Measurements from ENCODE around the gene EEF1G. TPM values are rescaled to one million over a fixed set of nuclear protein-coding genes. Genes with fewer than 3 reads are reported as not detected.
"Not testable (repeated sequence)": the region's sequence is repeated elsewhere in the genome, so short reads cannot be mapped to it uniquely, and the experiment has no call there.

The EEF1G gene
- polyA plus RNA-seq (ENCODE audit: insufficient read length in 4 of 4) = 1,000 to 10,000 TPM; 2,211 to 2,243 (median 2,224) TPM

GRCh38 chr11:62573592-62574362 is at the start of gene EEF1G:
Gene EEF1G, minus strand, starts transcription at chr11:62573891. Its CDS starts 49 bp downstream, at chr11:62573842.
- DNase-seq (ENCODE audit: low read depth in 4 of 4, low spot score in 3 of 4) = peak; percentile 95 to 100 (median 98)

DNA sequence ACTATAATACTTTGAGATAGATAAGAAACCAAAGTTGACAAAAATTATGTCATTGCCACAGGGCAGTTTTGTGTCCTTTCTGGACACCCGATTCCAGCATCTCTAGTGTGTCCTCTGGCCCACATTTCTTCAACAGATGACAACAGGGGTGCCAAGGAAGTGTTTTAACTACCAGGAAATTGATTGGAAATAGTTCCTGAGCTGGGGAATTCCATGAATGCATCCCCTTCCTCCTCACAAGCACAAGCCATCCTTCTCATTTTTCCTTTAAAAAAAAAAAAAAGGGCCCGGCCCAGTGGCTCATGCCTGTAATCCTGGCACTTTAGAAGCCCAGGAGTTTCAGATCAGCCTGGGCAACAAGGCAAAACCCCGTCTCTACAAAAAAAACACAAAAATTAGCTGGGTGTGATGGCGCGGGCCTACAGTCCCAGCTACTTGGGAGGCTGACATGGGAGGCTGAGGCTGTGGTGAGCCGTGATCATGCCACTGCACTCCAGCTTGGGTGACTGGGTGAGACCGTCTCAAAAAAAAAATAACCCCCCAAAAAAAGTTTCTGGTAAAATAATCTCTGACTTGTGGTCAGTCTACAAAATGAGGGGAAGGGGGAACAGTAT is 48.9 kb upstream of the EEF1G start:
- DNase-seq (ENCODE audit: low read depth in 4 of 4, low spot score in 3 of 4) = no peak

- peak; percentile 87 to 94 (median 92) for DNase-seq (ENCODE audit: low read depth in 4 of 4, low spot score in 3 of 4)
These were observed 48.1 kb upstream of the EEF1G start, which contains the start of gene B3GAT3 for GRCh38 chr11:62621567-62622470. Gene B3GAT3, minus strand, starts transcription at chr11:62621986. Its CDS starts 39 bp downstream, at chr11:62621947.

DNA sequence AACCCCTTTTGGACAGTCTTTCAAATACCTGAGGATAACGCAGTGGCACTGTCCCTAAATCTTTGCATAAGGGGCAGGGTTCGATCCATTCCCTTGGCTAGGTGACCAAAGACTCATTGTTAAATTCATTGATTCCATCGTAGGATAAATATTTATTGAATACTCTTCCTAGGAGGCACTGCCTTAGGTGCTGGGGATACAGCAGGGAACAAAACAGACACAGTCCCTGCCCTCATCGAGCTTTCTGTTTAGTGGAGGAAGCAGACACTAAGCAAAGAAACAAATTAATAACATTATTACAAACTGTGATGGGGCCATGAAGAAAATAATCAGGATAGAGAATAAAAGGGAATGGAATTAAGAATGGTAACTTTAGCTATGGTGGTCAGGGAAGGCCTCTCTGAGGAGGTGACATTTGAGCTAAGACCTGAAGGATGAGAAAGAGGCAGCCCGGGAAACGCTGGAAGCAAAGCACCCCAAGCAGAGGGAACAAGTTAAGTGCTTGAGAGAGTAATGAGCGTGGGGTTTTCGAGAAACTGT is 47.4 kb upstream of the EEF1G start:
- DNase-seq (ENCODE audit: low read depth in 4 of 4, low spot score in 3 of 4) = no peak

GRCh38 chr11:62616957-62617356 is 43.3 kb upstream of the EEF1G start:
- DNase-seq (ENCODE audit: low read depth in 4 of 4, low spot score in 3 of 4) = not testable (repeated sequence)

DNA sequence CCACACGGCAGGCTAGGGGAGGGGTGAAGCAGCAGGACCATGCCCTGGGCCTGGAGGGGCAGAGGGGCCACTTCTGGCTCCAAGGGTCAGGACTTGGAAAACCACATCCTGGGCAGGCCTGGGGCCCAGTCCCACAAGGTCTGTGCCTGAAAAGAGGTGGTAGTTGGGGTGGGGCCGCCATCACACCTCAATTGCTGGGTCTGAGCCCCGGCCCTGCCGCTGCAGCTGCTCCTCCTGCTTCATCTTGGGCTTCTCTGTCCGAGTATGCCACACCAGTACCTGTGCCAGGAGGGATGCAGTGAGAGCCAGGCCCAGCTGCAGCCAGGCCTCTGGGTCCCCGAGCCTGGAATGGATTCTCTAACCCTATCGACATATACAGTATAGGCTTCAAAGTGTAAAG is 41.8 kb upstream of the EEF1G start:
- no peak for DNase-seq (ENCODE audit: low read depth in 4 of 4, low spot score in 3 of 4)

- no peak for DNase-seq (ENCODE audit: low read depth in 4 of 4, low spot score in 3 of 4)
These were observed 40.6 kb upstream of the EEF1G start for GRCh38 chr11:62614275-62614674.

DNA sequence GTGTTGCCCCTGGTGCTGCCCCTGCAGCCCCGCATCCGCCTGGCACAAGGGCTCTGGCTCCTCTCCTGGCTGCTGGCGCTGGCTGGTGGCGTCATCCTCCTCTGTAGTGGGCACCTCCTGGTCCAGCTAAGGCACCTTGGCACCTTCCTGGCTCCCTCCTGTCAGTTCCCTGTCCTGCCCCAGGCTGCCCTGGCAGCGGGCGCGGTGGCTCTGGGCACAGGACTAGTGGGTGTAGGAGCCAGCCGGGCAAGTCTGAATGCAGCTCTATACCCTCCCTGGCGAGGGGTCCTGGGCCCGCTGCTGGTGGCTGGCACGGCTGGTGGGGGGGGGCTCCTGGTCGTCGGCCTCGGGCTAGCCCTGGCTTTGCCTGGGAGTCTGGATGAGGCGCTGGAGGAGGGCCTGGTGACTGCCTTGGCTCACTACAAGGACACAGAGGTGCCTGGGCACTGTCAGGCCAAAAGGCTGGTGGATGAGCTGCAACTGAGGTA is 39.6 kb upstream of the EEF1G start:
- no peak for DNase-seq (ENCODE audit: low read depth in 4 of 4, low spot score in 3 of 4)

GRCh38 chr11:62612366-62613290 is 38.9 kb upstream of the EEF1G start, which contains the start of the genes EML3 and ROM1:
Gene EML3, minus strand, starts transcription at chr11:62612775. Its CDS starts 318 bp downstream, at chr11:62612457.
Gene ROM1, plus strand, starts transcription at chr11:62613257. Its CDS starts 25 bp downstream, at chr11:62613282.
- DNase-seq (ENCODE audit: low read depth in 4 of 4, low spot score in 3 of 4) = no peak

GRCh38 chr11:62611705-62612365 is 38.1 kb upstream of the EEF1G start:
- DNase-seq (ENCODE audit: low read depth in 4 of 4, low spot score in 3 of 4) = no peak

GRCh38 chr11:62610814-62611704 is 37.4 kb upstream of the EEF1G start:
- no peak for DNase-seq (ENCODE audit: low read depth in 4 of 4, low spot score in 3 of 4)

DNA sequence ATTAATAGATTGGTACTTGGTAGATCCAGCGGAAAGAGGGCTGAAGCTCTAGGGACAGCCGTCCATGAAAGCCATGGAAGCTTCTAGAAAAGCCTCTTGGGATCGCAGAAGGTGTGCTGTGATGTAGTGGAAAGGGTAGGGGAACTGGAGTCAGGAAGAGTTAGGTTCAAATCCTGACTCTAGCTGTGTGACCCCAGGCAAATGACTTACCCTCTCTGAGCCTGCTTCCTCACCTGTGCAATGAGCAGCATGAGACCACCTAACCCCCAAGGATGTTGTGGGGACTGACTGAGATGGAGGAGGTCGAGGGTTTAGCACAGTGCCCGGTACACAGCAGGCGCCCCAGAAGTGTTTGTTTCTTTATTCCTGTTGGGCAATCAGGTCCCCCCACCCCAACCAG is 36.7 kb upstream of the EEF1G start:
- no peak for DNase-seq (ENCODE audit: low read depth in 4 of 4, low spot score in 3 of 4)

DNA sequence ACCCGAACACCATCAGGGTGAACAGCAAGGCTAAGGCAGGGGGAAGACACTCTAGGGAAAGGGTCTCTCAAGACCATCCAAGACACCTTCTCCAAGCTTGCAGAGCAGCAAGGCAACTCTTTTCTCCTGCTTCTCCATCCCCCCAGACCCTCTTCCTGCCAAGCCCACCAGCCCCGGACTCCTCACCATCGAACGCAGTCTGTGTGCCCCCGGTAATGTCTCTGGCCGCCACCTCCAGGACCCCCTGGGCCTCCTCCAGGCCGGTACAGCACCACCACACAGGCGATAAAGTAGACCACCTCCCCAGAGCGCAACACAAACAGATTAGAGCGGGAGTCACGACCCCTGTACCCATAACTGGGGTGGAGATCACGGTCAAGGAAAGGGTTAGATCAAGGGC is 35.1 kb upstream of the EEF1G start:
- no peak for DNase-seq (ENCODE audit: low read depth in 4 of 4, low spot score in 3 of 4)

DNA sequence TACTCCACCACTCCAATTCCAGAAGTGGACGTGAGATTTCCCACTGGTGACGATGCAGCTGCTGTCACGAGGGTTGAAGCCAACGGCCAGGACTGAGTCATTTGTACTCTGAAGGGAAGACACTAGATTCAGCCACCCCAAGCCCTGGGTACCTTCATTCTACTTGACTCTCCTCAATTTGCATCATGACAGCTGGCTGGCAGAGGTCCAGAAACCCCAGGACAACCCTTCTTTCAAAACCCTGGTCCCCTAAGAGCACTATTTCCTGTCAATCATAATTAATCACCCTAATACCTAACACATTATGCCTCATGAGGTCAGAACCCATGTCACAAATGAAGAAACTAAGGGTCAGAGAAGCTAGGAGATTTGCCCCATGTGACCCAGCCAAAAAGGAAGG is 34.0 kb upstream of the EEF1G start:
- DNase-seq (ENCODE audit: low read depth in 4 of 4, low spot score in 3 of 4) = no peak

- no peak for DNase-seq (ENCODE audit: low read depth in 4 of 4, low spot score in 3 of 4)
These were observed 32.2 kb upstream of the EEF1G start for GRCh38 chr11:62605902-62606301.

DNA sequence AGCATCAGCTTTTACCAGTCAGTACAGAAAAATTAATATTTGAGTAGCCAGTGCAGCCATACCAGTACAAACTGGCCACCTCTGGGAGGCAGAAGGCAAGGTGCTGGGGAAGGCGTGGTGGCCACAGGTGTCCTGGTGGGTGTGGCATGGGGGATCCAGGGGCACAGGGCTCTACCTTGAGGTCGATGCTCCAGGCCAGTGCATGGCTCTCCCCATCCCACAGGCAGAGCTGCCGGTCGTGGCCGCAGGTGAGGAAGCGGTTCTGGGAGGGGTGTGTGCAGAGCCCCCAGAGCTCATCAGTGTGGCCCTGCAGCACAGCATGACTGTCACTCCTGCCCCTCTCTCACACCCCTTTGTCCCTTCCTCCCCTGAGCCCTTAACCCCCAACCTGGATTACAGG is 31.8 kb upstream of the EEF1G start:
- DNase-seq (ENCODE audit: low read depth in 4 of 4, low spot score in 3 of 4) = no peak

DNA sequence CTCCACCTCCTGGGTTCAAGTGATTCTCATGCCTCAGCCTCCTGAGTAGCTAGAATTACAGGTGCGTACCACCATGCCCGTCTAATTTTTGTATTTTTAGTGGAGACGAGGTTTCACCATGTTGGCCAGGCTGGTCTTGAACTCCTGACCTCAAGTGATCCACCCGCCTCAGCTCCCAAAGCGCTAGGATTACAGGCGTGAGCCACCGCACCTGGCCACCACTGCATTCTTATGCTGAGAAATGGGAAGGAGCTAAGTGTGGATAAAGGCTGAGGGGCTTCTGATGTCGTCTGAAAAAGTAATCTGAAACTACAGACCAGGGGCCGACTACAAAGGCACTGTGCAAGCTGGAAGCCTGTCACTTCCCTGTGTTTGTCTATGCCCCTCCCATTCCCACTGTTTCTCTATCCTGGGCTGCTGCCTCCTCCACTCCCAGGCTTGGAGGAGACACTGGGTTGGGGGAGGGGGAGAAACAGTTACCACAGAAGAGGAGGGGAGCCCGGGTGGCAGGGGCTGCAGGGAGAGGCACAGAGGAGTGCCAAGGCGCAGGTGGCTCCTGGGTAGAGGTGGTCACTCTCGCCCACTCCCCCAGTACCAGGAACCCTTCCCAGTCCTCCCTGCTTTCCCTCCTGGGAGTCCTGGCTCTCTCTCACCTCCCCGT is 30.9 kb upstream of the EEF1G start:
- DNase-seq (ENCODE audit: low read depth in 4 of 4, low spot score in 3 of 4) = no peak

Data from right renal pelvis (tissue), 4 donors.